DMS53 (cell line): Measurements from ENCODE around the gene DYRK1A.

ENCODE experiments used
- DNase-seq: peaks from one replicate; lab custom pipeline; 2025; lab: John Stamatoyannopoulos, UW

The DYRK1A gene

DNA sequence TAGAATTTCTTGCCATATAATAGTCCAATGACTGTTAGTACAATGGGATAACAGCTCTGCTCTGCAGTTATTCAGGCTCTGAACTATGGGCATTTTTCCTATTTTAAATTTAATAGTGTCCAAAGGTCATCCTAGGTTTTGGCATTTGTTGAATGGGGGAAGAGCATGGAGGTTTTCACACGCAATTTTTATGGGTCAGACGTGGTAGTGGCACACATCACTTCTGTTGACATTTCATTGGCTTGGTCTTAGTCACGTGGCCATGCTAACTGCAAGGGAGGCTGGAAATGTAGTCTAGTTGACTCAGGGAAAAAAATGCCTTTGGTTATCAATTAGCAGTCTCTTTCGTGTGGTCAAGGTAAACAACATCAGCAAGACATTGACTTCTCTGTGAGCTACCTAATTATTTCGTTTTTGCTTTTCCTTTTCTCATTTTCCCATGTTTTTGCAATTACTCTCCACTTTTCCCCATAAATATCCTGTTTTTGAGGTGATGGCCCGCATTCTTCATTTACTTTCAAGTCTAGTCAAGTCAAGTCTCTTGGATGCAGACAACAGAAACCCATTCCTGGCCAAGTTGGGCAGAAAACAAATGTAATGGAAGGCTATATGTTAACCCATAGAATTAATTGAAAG, 82.8 kb downstream of the DYRK1A start:
- peak; percentile 4 for DNase-seq

DNA sequence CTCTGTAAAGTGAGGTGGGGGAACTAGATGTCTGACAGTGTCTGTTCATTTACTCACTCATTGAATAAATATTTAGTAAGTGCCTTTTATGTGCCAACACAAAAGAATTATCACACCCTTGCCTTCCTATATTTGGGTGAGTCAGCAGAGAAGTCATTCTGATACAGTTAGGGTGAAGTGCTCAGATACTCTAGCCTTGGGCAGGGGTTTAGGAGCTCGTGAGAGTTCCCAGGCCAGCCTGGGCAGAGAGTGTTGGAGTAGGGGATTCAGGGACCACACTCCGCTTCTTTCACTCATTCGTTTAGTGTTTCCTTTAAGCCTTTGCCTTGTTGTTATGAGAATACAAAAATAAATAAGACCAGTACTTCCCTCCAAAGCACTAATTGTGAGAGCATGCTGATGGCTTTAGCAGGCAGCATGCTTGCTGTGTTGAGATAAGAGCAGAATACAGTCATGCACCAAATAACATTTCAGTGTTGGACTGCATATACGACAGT, 83.9 kb downstream of the DYRK1A start:
- DNase-seq = peak; percentile 62

DNA sequence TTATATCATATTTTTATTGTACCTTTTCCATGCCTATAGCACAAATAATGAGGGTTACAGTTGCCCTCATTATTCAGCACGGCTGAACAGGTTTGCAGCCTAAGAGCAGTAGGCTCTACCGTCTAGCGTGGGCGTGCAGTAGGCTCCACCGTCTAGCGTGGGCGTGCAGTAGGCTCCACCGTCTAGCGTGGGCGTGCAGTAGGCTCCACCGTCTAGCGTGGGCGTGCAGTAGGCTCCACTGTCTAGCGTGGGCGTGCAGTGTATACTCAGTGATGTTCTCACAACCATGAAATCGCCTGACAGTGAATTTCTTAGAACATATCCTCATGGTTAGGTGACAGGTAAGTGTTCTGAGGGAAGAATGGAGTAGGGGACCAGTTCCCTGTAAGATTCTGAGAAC, 84.9 kb downstream of the DYRK1A start:
- no peak for DNase-seq

DNA sequence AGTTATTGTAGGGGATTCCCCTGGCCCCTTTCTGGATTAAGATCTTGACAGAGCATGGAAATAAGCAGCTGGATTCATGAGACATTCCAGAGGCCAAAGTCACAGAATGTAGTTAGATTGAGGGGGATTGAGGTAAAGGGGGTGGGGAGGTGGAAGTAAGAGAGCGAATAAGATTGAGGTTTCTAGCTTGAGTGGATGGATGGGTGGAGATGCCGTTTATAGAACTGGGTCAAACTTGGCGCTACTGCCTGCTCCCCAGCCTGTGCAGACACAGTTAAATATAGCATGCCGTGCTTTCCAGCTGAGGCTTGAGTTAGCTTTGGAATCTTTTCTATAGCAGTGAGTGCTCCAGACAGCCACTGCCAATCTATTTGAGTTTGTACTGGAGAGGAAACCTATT, 85.7 kb downstream of the DYRK1A start:
- no peak for DNase-seq

DNA sequence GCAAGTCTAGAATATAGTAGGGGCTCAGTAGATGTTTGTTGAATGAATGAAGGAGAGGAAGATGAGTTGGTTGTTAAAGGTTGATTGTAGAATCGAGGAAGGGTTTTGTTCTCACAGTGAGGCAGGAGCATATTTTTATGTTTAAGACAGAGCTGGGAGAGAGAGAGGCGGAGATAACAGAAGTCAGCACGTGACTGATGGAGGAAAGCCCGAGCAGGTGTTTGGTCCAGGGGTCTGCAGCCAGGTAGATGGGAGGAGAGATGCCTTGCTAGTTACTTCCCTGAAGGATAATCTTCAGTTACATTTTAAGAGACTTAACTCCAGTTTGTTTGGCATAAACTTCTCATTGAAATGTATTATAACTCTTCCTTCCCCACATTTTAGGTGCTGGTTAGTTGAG, 86.8 kb downstream of the DYRK1A start:
- DNase-seq = no peak

DNA sequence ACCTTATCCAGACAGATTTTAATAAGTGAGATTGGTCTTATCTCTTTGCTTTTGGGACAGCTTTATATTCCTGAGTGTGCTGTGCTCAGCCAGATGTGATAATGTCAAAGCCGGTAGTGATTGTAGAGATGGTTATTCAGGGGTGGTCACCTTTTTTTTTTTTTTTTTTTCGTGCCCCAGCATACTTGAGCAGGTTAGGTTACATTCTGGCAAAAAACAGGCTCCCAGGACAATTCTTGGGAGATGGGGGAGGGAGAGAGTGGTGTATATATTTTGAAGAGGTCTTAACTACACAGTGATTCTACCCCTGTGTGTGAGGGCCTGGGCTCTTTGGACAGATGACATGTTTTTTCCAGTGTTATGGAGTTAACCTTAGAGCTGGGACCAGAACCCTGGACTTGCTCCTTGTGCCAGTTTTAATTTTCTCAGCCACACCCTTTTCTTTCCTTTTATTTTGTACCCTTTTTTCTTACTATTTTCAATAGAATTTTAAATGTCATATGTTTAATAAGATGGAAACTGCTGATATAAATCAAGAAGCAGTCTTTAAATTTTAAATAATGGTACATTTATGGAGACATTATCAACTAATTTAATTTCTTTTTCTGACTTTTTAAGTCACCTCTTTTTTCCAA, 88.4 kb downstream of the DYRK1A start:
- peak; percentile 20 for DNase-seq

DNA sequence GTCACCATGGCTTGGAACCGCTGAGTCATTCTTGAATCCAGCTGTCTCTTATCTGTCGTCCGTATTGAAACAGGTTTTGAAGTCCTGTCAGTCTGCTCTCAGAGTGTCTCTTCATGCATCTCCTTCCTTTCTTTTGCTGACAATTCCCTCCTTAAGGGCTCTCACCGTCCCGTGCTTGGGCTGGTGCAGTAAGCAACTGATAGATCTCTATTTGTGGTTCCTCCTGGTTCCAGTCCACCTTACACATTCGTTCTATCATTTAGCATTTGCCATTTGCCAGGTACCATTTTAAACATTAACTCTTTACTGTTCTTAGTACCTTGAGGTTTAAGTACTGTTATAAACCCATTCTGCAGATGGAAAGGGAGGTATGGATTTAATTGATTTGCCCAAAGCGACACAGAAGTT, 88.9 kb downstream of the DYRK1A start:
- DNase-seq = peak; percentile 52

DNA sequence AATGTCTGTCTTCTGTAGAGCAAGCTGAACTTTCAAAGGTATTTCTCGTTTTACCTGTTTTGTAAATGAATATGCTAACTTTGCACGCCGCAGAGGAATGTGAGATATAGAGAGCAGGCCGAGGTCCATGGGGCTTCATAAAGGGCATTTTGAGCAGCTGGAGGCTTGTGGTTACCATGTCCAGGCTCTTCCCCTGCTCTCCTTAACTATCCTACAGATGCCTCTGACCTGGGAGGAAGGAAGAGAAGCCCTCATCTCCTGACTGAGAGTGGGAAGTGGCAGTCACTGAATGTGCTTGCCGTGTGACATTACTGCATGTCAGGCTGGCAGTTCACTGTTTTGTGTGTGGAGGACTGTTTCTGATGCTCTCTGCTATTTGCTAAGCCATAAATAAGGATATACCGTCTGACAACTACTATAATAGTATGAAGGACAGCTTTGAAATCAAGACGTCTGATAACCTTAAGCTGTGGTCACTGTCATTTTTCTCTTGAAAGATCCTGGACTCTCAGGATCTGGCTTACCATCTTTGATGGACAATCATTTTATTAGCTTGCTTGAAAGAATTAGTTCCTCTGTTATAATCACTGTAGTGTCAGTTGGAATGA, 92.2 kb downstream of the DYRK1A start:
- no peak for DNase-seq

DNA sequence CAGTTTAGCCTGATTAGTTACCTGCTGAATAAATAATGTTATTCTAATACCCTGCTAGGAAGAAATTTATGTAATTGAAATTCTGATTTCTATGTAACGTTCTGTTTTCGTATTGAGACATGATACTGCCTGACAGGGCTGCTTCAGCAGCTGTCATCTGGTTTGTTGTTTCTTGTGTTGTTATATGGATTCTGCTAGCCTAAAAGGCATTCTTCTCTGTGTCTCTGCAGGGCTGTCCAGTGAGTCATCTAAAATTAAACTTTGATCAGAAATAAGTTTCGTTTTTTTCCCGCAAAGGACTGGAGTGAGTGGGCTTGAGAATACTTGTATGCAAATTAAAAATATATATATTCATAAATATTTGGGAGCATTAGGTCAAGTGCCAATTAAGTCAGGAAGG, 93.0 kb downstream of the DYRK1A start:
- DNase-seq = no peak

DNA sequence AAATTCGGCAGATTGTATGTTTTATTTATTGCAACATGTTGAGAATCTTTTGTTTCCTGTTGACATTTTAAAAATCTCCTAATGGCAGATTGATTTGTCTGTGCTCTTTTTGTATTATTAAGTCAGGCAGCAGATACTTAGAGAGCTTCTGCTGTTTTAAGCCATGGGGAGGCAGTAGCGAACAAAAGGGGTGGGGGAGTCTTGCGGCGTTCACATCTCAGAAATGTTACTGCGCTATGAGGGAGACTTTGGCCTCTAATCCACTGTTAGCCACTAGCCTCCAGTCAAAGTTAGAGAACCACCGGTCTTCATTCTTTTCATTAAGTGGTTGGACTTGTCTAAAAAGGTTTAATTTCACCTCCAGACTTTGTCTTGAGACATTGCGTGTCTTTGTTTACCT, 93.6 kb downstream of the DYRK1A start:
- DNase-seq = no peak

DNA sequence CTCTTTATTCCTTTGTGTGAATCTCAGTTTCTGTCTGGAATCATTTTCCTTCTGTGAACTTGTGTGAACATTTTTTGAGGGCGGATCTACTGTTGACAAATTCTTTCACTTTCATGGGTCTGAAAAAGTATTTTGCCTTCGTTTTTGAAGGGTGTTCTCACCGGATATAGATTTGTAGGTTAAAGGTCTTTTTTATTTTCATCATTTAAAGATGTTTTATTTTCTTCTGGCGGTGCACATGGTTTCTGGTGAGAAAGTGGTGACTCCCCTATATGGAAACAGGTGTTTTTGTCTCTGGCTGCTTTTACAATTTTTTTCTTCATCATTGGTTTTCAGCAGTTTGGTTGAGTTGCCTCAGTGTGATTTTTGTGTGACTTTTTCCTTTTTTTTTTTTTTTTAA, 94.9 kb downstream of the DYRK1A start:
- DNase-seq = no peak

DNA sequence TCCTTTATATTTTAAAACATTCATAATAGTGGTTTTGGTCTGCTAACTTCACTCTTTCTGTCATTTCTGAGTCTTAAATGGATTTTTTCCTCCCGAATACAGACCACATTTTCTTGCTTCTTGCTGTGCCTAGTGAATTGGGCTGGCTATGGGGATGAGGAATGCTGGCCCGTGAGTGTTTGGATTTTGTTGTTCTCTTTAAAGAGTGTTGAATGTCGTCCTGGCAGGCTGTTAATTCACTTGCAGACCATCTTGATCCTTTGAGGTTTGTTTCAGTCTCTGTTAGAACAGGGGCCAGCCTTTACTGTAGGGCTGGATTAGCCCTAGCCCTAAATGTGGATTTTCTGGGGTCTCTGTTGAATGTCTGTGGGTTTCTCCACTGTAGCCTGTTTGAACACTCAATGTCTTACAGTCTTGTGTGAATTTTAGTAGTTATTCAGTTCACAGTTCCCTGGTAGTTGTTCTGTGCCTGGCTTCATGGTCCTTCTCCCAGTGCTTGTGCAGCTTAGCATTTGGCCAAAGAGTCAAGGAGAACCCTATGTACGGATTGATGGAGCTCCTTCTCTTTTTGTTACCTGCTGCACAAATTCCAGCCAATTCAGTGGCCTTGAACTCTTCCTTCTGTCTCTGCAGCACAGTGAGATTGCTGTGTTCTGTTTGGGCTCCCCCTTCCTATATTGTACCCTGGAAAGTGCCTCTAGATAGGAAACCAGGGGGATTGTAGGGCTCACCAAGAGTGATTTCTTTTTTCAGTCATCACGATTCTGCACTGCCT, 95.7 kb downstream of the DYRK1A start:
- DNase-seq = no peak

DNA sequence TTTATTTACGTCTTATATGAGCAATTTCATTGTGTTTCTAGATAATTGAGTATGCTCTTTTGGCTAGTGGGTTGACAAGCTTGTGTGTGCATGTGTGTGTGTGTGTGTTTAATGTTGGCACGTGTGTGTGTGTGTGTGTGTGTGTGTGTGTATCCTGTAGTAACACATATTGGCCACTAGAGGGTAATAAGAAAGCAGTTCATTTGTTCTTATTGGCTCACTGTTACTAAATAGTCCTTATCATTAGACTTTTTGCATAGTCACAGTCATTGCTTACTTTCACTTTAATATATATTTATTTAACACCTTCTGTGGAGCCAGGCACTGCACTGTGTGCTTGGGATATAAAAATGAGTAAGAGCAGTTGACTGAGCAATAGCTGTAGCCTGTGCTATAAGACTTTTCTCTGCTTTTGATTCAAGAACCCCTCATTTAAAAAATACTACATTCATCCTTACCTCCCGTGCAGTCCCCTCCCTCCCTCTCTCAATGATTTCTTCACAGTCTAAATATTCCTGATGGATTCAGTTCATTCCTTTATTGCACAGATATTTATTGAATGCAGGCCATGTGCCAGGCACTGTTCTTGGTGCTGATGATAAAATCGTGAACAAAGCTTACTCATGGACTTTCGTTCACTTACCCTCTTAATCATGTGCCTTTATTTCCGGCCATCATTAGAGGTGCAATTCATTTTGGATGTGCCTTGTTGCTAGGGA, 96.7 kb downstream of the DYRK1A start:
- DNase-seq = peak; percentile 61

DNA sequence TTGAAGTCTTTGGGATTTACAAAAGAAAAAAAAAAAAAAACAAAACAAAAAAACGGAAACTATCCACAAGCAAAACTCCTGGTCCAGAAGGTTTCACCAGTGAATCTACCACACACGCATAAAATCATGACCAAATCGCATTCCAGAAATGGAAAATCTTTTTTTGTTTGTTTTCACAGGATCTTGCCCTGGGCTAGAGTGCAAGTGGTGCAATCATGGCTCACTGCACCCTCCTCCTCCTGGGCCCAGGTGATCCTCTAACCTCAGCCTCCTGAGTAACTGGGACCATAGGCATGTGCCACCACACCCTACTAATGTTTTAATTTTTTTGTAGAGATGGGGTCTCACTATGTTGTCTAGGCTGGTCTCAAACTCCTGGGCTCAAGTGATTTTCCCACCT, 100.5 kb downstream of the DYRK1A start:
- DNase-seq = no peak

DNA sequence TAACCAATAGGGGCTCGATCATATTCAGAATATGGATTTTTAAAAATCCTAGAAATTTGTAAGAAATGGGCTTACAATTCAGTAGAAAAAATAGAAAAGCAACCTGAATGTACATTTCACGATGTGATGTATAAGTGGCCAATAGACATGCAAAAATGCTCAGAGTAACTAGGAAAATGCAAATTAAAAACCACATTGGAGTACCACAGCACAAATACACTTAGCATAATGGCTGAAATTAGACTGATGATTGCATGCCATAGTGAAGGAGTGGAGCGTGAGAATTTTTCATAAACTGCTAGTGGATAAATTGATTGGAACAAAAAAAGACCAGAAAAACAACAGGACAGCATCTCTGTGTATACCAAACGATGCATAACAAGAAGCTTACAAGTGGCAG, 102.3 kb downstream of the DYRK1A start:
- no peak for DNase-seq

DNA sequence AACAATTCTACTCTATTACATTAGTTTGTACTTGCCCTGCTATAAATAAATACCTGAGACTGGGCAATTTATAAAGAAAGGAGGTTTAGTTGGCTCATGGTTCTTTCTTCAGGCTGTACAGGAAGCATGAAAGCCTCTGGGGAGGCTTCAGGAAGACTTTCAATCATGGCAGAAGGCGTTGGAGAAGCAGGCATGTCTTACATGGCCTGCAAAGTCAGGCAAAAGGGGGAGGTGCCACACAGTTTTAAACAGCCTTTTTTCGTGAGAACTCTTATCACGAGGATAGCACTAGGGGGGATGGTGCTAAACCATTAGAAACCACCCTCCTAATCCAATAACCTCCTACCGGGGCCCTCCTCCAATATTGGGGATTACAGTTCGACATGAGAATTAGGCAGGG, 102.9 kb downstream of the DYRK1A start:
- DNase-seq = no peak

DNA sequence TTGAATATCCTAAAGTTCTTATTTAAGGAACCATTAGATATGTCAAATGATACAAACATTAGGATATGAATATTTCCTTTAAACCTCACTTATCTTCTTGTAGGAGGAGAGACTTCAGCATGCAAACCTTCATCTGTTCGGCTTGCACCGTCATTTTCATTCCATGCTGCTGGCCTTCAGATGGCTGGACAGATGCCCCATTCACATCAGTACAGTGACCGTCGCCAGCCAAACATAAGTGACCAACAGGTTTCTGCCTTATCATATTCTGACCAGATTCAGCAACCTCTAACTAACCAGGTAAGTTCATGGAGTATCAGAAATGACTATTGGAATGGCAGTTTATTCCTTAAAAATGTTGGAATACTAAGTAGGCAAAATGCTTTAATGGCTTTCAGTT, 106.0 kb downstream of the DYRK1A start:
- DNase-seq = no peak

DNA sequence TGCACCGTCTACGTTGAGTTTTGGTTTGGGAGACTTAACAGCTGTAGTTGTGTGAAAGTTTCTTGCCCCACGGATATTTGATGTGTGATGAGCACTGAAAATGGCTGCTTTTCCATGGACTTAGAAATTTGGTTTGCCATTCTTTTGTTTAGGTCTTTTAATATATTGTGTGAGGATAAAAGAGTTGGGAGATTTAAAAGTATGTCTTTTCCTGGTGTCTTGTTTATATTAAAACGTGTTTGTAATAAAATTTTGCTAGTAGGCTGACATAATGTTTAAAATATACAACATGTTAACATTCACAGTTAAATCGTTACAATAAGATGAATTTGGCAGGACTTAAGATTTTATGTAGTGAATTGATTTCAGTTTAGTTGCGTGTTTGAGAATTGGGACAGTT, 106.9 kb downstream of the DYRK1A start:
- DNase-seq = no peak

DNA sequence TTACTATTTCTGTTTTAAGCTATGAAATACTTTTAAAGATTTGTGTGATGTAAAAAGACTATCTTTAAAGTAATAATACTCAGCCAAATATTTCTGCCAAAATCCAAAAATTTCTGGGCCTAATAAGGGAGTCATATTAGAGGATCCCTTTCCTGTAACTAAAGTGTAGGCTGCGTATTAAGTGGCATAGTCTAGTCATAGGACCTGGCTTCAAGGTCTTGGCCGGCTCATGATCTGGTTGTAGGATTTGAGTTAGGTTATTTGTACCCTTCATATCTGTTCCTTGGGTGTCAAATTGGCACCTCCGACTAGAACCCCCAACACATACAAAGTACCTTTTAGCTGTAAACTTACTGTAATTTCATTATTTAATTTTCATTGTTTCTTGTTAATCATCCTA, 107.8 kb downstream of the DYRK1A start:
- no peak for DNase-seq

DNA sequence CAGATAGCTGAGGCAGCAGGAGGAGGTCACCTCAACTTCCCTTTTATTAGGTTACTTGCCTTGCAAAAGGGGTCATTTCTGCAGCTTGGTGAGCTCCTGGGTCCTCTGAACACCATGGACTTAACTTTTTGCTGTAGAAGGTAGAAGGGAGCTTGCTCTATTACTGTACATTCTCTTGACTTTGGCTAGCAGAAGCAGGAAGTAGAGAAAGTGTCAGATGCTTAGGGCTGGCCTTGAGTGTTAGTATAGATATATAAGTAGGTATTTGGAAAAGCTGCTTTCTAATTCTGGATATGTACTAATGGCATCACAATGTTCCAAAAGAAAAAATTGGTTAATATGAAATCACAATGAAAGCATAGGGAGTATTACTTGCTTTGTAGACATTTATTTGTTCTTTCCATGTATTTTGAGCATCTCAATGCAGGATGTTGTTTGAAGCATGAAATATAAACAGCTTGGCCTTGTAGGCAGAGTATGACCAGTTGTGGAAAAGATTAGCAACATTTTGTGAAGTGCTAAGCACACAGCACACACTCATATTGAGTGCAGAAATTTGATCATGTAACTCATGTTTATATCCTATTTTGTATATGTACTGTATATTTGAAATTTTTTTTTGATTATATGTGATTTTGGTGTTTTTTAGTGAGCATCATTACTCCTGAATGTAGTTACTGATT, 108.8 kb downstream of the DYRK1A start:
- DNase-seq = peak; percentile 6

DNA sequence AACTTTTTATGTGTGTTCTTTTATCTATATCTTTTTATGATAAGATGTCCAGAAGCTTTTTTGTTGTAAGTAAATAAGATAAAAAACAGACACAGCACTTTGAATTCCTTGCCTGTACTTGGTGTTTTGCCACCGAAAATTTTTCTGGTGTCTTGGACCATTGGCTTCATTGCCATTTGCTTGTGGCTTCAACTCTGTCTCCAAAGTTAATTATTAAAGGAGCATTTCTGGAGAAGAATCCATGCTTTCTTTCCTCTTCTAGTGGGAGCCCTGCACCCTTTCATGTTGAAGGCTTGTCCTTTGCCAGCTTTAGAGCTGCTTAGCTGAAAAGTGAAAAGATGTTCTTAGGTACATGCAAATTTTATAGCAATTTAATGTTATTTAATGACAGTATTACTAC, 112.2 kb downstream of the DYRK1A start:
- peak; percentile 8 for DNase-seq

DNA sequence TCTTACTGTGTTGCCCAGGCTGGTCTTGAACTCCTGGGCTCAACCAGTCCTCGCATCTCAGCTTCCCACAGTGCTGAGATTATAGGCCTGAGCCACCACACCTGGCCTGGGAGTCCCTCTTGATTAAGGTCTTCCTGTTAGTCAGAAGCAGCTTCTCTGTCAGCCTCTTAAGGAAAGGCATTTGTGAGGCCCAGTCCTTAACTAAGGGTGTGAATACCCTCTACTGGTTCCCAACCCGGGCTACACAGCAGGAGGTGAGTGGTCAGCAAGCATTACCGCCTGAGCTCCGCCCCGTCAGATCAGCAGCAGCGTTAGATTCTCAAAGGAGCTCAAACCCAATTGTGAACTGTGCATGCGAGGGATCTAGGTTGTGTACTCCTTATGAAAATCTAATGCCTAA, 117.2 kb downstream of the DYRK1A start:
- DNase-seq = no peak
